SH-SY5Y (cell line): ENCODE results near the gene RAP1GAP.

Experiments used
- GATA2 ChIP-seq: IDR thresholded peaks from 2 replicates; pipeline ENCODE4 v1.6.1; 2011; ENCODE audit warnings: mild to moderate bottlenecking, low read depth, low read length
- GATA3 ChIP-seq: IDR thresholded peaks from 2 replicates; pipeline ENCODE4 v1.6.1; 2011; ENCODE audit warnings: low read depth, mild to moderate bottlenecking, low read length, moderate library complexity

DNA sequence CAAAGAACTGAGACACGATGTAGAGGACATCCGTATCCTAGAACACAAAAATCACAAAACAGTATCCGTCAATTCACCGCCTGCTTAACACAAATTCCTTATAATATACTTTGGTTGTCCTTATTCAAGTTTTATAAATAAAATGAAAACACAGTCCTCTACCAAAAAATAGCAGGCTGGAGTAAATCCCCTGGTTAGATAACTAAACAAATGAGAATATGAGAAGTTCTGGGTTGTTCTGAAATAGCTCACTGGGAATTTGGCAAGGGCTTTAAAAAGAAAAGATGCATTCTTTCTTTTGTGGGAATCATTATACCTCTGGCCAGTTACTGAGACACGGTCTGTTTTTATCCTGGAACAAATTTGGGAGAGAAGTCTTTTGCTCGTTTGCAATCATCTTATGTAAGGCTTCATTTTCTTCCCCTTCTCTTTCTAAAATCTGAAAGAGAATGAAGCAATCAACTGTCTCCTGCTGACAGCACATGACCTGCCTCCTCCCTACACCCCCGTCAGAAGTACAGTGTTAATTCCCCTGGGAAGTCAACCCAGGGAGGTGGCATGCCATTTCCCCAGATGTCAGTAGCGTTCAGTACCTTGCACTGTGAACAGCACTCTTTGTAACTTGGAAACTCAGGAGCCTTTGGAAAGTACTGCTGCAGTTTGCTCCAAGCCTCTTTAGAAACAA, 37.1 kb upstream of the RAP1GAP start:
- TF ChIP-seq GATA2 (no peak), GATA3 (no peak)
